ENCODE measurements around the gene OR2L8. TPM values are rescaled to one million over a fixed set of nuclear protein-coding genes. Genes with fewer than 3 reads are reported as not detected.

The OR2L8 gene
- total RNA-seq = under 1 TPM; 0.69 to 0.73 TPM
- not detected for polyA plus RNA-seq

- no peak within 1 kb of the TSS for H3K27ac Mint-ChIP-seq
- POLR2A ChIA-PET (ENCODE audit: partially characterized antibody) = no interaction called here
Observed at GRCh38 chr1:247948558-247948957, at the start of gene OR2L8. OR2L8 (plus strand) TSS chr1:247948858; CDS start chr1:247948858, 0 bp downstream.

DNA sequence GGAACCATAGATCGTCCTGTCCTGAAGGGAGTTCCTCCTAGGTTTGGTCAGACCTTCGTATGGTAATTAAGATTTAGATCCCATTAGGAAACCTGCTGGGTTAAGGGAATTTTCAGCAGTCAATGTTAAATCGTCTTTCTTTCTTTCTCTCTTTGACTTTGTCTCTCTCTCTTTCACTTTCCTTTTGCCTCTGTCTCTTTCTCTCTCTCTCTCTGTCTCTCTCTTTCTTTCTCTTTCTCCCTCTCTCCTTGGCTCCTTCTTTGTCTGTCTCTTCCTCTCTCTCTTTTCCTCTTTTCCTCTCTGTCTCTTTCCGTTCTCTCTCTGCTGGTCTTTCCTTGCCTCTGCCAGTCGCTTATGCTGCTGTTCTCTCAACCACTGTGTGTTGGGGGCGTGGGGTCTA, 44.5 kb upstream of the OR2L8 start:
- Mint-ChIP-seq H3K4me1 (peaks cover 10 to 30% (median 21%) of the 10 kb centered on the region in 4 donors), H3K9me3 (peaks cover 0 to 18% (median 8%) of the 10 kb centered on the region in 8 donors), H3K27ac (peak overlapping the region in 2 of 7 donors; percentile 22 to 26), H3K4me3 (peak overlapping the region in 1 of 8 donors; percentile 9), H3K36me3 (peaks cover 0 to 7% of the 10 kb centered on the region in 2 donors), H3K27me3 (no peaks in the 10 kb centered on the region)
- ChIA-PET POLR2A (ENCODE audit: partially characterized antibody) (no interaction called here), CTCF (ENCODE audit: partially characterized antibody) (no interaction called here)
- H3K4me3 ChIP-seq (ENCODE audit: low read length in 2 of 2) = no peak overlapping the region
- H3K27ac ChIP-seq (ENCODE audit: low read depth, low read length) = no peak overlapping the region
- H3K4me1 ChIP-seq (ENCODE audit: insufficient read depth, low read length) = no peaks in the 10 kb centered on the region
- H3K9me3 ChIP-seq (ENCODE audit: control insufficient read depth in 1 of 2, low read length in 2 of 2) = no peaks in the 10 kb centered on the region
- no peaks in the 10 kb centered on the region for H3K27me3 ChIP-seq (ENCODE audit: insufficient read depth, low read length)
- no peaks in the 10 kb centered on the region for H3K36me3 ChIP-seq (ENCODE audit: insufficient read depth, low read length)
- no peak for DNase-seq
- intact Hi-C loops (cut with micrococcal nuclease) = no loop called here

More at GRCh38 chr1:247948558-247948957, at the start of gene OR2L8:
- H3K9me3 Mint-ChIP-seq = peaks cover 0 to 17% (median 8%) of the 10 kb centered on the region in 8 donors
- peaks cover 0 to 2% of the 10 kb centered on the region in 2 donors for H3K36me3 Mint-ChIP-seq
- intact Hi-C loops (cut with micrococcal nuclease) = no loop called here
- H3K27me3 Mint-ChIP-seq = no peaks in the 10 kb centered on the region
- Histone ChIP-seq H3K27me3 (ENCODE audit: insufficient read depth, low read length) (no peaks in the 10 kb centered on the region), H3K4me3 (ENCODE audit: low read length in 2 of 2) (no peak within 1 kb of the TSS), H3K4me1 (ENCODE audit: insufficient read depth, low read length) (no peaks in the 10 kb centered on the region), H3K36me3 (ENCODE audit: insufficient read depth, low read length) (no peaks in the 10 kb centered on the region), H3K9me3 (ENCODE audit: control insufficient read depth in 1 of 2, low read length in 2 of 2) (no peaks in the 10 kb centered on the region), H3K27ac (ENCODE audit: low read depth, low read length) (no peak within 1 kb of the TSS)
- no peak for DNase-seq
- peaks cover 0 to 2% (median 0%) of the 10 kb centered on the region in 4 donors for H3K4me1 Mint-ChIP-seq
- H3K4me3 Mint-ChIP-seq = no peak within 1 kb of the TSS
- CTCF ChIA-PET (ENCODE audit: partially characterized antibody) = no interaction called here

DNA sequence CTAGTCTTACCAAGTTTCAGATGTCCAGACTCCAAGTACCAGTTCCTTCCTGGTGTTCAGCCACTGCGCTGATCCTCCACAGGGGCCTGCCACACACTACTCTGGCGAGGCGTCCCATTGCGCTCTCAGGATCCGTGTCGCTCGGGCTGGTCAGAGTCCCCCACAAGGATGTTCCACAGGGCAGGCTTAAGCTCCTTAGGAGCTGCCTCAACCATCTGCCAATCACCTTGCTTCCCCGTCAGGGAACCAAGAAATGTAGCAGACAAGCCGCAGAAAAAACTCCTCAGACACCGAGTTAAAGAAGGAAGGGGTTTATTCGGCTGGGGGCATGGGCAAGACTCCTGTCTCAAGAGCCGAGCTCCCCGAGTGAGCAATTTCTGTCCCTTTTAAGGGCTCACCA, 43.5 kb upstream of the OR2L8 start:
- Histone ChIP-seq H3K27me3 (ENCODE audit: insufficient read depth, low read length) (no peaks in the 10 kb centered on the region), H3K4me1 (ENCODE audit: insufficient read depth, low read length) (no peaks in the 10 kb centered on the region), H3K9me3 (ENCODE audit: control insufficient read depth in 1 of 2, low read length in 2 of 2) (no peaks in the 10 kb centered on the region), H3K36me3 (ENCODE audit: insufficient read depth, low read length) (no peaks in the 10 kb centered on the region), H3K27ac (ENCODE audit: low read depth, low read length) (no peak overlapping the region), H3K4me3 (ENCODE audit: low read length in 2 of 2) (no peak overlapping the region)
- intact Hi-C loops (cut with micrococcal nuclease) = no loop called here
- Mint-ChIP-seq H3K27ac (peak overlapping the region in 4 of 7 donors; percentile 30 to 57 (median 44)), H3K4me1 (peaks cover 10 to 30% (median 21%) of the 10 kb centered on the region in 4 donors), H3K9me3 (peaks cover 0 to 18% (median 6%) of the 10 kb centered on the region in 8 donors), H3K36me3 (peaks cover 0 to 7% of the 10 kb centered on the region in 2 donors), H3K4me3 (peak overlapping the region; percentile 20 to 90 (median 50)), H3K27me3 (no peaks in the 10 kb centered on the region)
- ChIA-PET POLR2A (ENCODE audit: partially characterized antibody) (no interaction called here), CTCF (ENCODE audit: partially characterized antibody) (no interaction called here)
- no peak for DNase-seq

DNA sequence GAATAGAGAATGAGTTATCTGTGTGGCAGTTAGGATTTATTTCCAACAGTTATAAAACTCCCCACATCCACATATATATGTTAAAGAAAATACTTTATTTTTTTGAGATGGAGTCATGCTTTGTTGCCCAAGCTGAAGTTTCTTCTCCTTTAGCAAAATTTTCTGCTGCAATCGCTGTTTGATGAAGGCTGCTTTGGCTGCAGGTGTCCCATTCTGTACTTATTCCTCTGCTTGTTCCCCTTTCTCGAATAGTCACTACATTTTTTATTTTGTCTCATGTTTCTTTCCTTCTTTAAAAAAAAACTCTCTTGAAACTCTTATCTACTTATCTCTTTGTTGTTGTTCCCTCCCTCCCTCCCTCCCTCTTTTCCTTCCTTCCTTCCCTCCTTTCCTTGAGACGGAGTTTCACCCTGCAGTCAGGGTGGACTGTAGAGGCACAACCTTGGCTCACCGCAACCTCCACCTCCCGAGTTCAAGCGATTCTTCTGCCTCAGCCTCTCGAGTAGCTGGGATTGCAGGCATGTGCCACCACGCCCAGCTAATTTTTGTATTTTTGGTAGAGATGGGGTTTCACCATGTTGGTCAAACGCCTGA, 42.7 kb upstream of the OR2L8 start:
- Mint-ChIP-seq H3K4me3 (peak overlapping the region; percentile 72 to 90 (median 88)), H3K36me3 (peaks cover 0 to 7% of the 10 kb centered on the region in 2 donors), H3K4me1 (peaks cover 10 to 30% (median 21%) of the 10 kb centered on the region in 4 donors), H3K9me3 (peaks cover 0 to 18% (median 6%) of the 10 kb centered on the region in 8 donors), H3K27ac (peak overlapping the region in 6 of 7 donors; percentile 60 to 90 (median 88)), H3K27me3 (no peaks in the 10 kb centered on the region)
- POLR2A ChIA-PET (ENCODE audit: partially characterized antibody) = no interaction called here
- Histone ChIP-seq H3K27me3 (ENCODE audit: insufficient read depth, low read length) (no peaks in the 10 kb centered on the region), H3K36me3 (ENCODE audit: insufficient read depth, low read length) (no peaks in the 10 kb centered on the region), H3K9me3 (ENCODE audit: control insufficient read depth in 1 of 2, low read length in 2 of 2) (no peaks in the 10 kb centered on the region), H3K27ac (ENCODE audit: low read depth, low read length) (no peak overlapping the region), H3K4me1 (ENCODE audit: insufficient read depth, low read length) (no peaks in the 10 kb centered on the region), H3K4me3 (ENCODE audit: low read length in 2 of 2) (peak overlapping the region in 1 of 2 donors; percentile 30)
- no peak for DNase-seq
- CTCF ChIA-PET (ENCODE audit: partially characterized antibody) = interaction anchor here (1.5 kb wide), 1 partner anchor 31 kb away, joined by 4 read pairs; no protein-coding TSS in a partner anchor
- intact Hi-C loops (cut with micrococcal nuclease) = no loop called here

DNA sequence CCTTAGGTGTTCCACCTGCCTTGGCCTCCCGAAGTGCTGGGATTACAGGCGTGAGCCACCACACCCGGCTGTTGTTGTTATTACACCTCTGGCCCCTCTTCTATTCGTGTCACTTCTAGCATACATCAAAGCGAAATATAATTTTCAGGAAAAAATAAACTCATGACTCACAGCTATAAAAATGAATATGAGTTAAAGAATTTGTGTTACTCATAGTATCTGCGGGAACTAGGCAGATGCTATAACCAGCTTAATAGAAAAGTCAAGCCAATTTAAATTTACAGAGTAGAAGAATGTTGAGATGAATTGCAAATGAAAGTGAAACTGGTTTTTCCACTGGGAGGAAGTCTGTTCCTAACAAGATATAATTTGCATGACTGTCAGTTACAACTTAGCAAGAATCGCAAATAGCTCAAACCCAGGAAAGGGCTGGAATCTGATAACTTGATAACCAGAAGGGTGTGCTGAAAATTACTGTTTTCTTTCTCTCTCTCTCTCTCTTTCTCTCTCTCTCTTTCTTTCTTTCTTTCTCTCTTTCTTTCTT, 42.1 kb upstream of the OR2L8 start:
- POLR2A ChIA-PET (ENCODE audit: partially characterized antibody) = no interaction called here
- peaks cover 0 to 7% of the 10 kb centered on the region in 2 donors for H3K36me3 Mint-ChIP-seq
- Histone ChIP-seq H3K9me3 (ENCODE audit: control insufficient read depth in 1 of 2, low read length in 2 of 2) (no peaks in the 10 kb centered on the region), H3K36me3 (ENCODE audit: insufficient read depth, low read length) (no peaks in the 10 kb centered on the region), H3K27ac (ENCODE audit: low read depth, low read length) (no peak overlapping the region), H3K4me1 (ENCODE audit: insufficient read depth, low read length) (no peaks in the 10 kb centered on the region), H3K27me3 (ENCODE audit: insufficient read depth, low read length) (no peaks in the 10 kb centered on the region), H3K4me3 (ENCODE audit: low read length in 2 of 2) (peak overlapping the region; percentile 14 to 30)
- no peaks in the 10 kb centered on the region for H3K27me3 Mint-ChIP-seq
- peaks cover 0 to 18% (median 6%) of the 10 kb centered on the region in 8 donors for H3K9me3 Mint-ChIP-seq
- peak overlapping the region; percentile 72 to 90 (median 88) for H3K4me3 Mint-ChIP-seq
- peak in 4 of 5 donors; percentile 5 to 20 (median 13) for DNase-seq
- CTCF ChIA-PET (ENCODE audit: partially characterized antibody) = interaction anchor here (1.5 kb wide), 1 partner anchor 31 kb away, joined by 4 read pairs; no protein-coding TSS in a partner anchor
- peak overlapping the region; percentile 59 to 90 (median 87) for H3K27ac Mint-ChIP-seq
- intact Hi-C loops (cut with micrococcal nuclease) = no loop called here
- H3K4me1 Mint-ChIP-seq = peaks cover 10 to 30% (median 21%) of the 10 kb centered on the region in 4 donors

DNA sequence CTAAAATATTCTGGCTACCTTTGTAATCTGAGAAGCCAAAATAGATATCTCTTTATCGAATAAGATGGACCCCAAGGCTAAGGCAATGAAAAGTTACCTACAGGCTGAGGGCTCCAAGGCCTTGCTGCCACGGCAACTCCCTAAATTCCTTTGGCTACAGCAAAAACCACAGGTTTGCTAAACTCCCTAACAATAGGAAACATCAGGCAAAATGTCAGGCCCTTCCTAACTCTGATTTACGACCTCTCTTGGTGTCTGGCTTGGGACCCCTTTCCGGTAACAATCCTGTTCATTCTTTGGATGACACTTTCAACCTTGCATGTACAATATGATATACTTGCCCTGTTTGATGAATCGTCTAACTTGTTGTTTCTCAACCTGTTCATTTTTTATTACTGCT, 39.9 kb upstream of the OR2L8 start:
- Mint-ChIP-seq H3K9me3 (peaks cover 0 to 15% (median 6%) of the 10 kb centered on the region in 8 donors), H3K27ac (no peak overlapping the region), H3K4me3 (peak overlapping the region in 2 of 8 donors; percentile 7 to 10), H3K36me3 (peaks cover 0 to 7% of the 10 kb centered on the region in 2 donors), H3K4me1 (peaks cover 10 to 30% (median 21%) of the 10 kb centered on the region in 4 donors), H3K27me3 (peaks cover 0 to 2% of the 10 kb centered on the region in 2 donors)
- H3K27ac ChIP-seq (ENCODE audit: low read depth, low read length) = no peak overlapping the region
- ChIA-PET CTCF (ENCODE audit: partially characterized antibody) (no interaction called here), POLR2A (ENCODE audit: partially characterized antibody) (no interaction called here)
- no peaks in the 10 kb centered on the region for H3K9me3 ChIP-seq (ENCODE audit: control insufficient read depth in 1 of 2, low read length in 2 of 2)
- H3K4me1 ChIP-seq (ENCODE audit: insufficient read depth, low read length) = no peaks in the 10 kb centered on the region
- no peak overlapping the region for H3K4me3 ChIP-seq (ENCODE audit: low read length in 2 of 2)
- intact Hi-C loops (cut with micrococcal nuclease) = no loop called here
- H3K27me3 ChIP-seq (ENCODE audit: insufficient read depth, low read length) = no peaks in the 10 kb centered on the region
- DNase-seq = no peak
- H3K36me3 ChIP-seq (ENCODE audit: insufficient read depth, low read length) = no peaks in the 10 kb centered on the region

DNA sequence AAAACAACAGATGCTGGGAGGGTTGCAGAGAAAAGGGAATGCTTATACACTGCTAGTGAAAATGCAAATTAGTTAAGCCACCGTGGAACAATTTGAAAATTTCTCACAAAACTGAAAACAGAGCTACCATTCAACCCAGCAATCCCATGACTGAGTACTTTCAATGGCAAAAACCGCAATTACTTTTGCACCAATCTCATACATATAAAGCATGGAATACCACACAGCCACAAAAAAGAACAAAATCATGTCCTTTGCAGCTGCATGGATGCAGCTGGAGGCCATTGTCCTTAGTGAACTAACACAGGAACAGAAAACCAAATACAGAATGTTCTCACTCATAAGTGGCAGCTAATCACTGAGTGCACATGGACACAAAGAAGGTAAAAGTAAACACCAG, 34.9 kb upstream of the OR2L8 start:
- no peak for DNase-seq
- H3K4me1 Mint-ChIP-seq = no peaks in the 10 kb centered on the region
- Histone ChIP-seq H3K36me3 (ENCODE audit: insufficient read depth, low read length) (no peaks in the 10 kb centered on the region), H3K27me3 (ENCODE audit: insufficient read depth, low read length) (no peaks in the 10 kb centered on the region), H3K9me3 (ENCODE audit: control insufficient read depth in 1 of 2, low read length in 2 of 2) (no peaks in the 10 kb centered on the region), H3K27ac (ENCODE audit: low read depth, low read length) (no peak overlapping the region), H3K4me3 (ENCODE audit: low read length in 2 of 2) (no peak overlapping the region), H3K4me1 (ENCODE audit: insufficient read depth, low read length) (no peaks in the 10 kb centered on the region)
- POLR2A ChIA-PET (ENCODE audit: partially characterized antibody) = no interaction called here
- CTCF ChIA-PET (ENCODE audit: partially characterized antibody) = no interaction called here
- no peaks in the 10 kb centered on the region for H3K9me3 Mint-ChIP-seq
- no peak overlapping the region for H3K27ac Mint-ChIP-seq
- H3K4me3 Mint-ChIP-seq = no peak overlapping the region
- peaks cover 2 to 4% of the 10 kb centered on the region in 2 donors for H3K27me3 Mint-ChIP-seq
- intact Hi-C loops (cut with micrococcal nuclease) = no loop called here
- no peaks in the 10 kb centered on the region for H3K36me3 Mint-ChIP-seq
